AG09319 (cell line): ENCODE results near the gene TRIM2.

Experiments used
- DNase-seq: peaks from one replicate; pipeline ENCODE4 v3.0.0-alpha.2; 2010; ENCODE audit warnings: low read depth; ENCODE audit errors: extremely low read depth
- TF ChIP-seq, protein P1 (sequence below): IDR thresholded peaks from 2 replicates; pipeline ENCODE4 v1.5.1; 2011; ENCODE audit warnings: low read depth, mild to moderate bottlenecking, inconsistent platforms, low read length, moderate library complexity

The TRIM2 gene

DNA sequence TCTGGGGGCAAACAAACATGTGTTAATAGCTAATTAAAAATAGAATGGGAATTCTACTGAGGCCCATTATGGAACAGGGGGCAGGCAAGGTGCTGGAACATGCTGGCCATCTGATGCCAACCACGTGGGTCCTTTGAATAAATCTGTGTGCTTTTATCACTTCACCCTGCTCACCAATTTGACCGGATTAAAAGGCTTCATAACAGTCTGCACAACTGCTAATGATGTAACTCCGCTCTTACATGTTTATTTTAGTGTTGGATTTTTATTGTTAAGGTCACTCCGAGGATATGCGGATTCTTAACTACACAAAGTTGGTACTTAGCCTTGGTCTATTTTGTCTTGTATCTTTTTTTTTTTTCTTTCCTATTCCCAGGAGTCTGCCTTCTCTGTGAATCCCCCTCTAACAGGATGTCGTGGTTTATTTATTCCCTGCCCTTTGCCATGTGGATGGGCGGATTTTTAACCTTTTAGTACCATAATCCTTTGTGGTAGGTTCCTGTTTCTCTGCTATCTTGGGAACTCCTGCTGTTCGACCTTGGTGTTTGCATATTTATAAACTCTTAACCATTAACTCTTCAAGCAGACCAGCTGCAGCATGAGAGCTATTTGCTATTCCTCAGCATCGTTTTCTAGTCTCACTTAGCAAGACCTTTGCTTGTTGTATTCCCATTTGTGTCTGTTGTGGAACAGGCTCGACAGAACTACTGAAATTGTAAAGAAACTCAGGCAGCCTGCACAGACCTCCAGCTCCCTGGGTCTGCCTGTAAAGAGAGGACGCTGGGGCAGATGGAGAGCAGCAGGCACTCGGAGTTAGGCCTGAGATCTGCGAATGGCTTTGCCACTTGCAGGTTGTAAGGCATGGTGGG is 38.0 kb downstream of the TRIM2 start:
- TF ChIP-seq, protein P1, sequence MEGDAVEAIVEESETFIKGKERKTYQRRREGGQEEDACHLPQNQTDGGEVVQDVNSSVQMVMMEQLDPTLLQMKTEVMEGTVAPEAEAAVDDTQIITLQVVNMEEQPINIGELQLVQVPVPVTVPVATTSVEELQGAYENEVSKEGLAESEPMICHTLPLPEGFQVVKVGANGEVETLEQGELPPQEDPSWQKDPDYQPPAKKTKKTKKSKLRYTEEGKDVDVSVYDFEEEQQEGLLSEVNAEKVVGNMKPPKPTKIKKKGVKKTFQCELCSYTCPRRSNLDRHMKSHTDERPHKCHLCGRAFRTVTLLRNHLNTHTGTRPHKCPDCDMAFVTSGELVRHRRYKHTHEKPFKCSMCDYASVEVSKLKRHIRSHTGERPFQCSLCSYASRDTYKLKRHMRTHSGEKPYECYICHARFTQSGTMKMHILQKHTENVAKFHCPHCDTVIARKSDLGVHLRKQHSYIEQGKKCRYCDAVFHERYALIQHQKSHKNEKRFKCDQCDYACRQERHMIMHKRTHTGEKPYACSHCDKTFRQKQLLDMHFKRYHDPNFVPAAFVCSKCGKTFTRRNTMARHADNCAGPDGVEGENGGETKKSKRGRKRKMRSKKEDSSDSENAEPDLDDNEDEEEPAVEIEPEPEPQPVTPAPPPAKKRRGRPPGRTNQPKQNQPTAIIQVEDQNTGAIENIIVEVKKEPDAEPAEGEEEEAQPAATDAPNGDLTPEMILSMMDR: no peak
- no peak for DNase-seq

DNA sequence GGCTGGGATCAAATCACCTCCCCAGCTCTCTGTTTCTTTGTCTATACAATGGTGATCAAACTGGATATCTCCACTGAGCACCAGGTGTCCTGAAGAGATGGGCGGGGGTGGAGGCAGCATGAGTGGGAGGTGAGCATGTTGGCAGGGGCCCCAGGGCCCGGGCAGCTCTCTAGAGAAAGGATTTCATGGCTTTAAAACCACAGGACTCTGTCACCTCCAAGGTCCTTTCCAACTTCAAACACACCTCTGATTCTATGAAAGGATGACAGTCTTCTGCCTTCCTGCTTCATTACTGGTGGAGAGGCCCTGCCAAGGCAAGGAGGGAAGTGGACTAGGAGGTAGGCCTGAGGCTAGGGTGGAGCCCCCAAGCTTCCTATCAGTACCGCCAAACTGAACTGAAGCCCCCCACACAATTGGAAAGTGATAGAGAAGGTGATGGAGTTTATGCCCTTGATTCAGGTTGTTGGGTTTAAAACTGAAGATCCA is 38.6 kb downstream of the TRIM2 start:
- TF ChIP-seq, protein P1: no peak
- no peak for DNase-seq

DNA sequence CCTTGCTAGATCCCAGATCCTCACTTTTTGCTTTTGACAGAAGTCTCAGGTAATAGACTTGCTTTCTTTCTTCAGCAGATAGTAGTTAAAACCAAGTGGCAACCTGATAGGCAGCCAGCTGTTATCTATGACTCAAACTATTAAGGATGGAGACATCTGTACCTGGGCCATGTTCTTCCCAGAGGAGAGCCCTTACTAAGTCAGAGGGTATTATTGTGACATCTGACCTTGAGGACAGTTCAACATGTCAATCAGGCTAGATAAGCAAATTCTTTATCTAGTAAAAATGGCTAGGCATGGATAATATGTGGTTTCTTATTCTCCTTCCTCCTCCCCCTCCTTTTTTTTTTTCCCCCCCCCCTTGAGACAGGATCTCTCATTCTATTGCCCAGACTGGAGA is 39.2 kb downstream of the TRIM2 start:
- TF ChIP-seq, protein P1: no peak
- no peak for DNase-seq

DNA sequence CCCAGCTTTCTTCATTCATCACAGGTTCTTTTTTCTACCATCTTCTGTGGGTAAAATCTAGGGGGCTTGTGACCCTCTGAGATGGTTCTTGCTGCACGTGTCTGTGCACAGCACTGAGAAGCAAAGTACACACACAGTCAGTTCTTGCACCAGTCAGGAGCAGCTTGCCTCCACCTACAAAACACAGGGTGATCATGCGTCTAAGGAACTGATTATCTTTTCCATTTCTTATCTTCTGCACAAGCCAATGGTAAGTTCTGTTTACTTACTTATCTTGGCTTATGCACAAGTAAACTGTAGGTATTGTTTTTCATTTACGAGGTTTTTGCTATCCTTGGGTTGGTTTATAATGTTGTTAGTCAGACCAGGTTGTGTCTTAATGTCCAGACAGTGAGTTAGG is 40.7 kb downstream of the TRIM2 start:
- DNase-seq: no peak
- TF ChIP-seq, protein P1: no peak

DNA sequence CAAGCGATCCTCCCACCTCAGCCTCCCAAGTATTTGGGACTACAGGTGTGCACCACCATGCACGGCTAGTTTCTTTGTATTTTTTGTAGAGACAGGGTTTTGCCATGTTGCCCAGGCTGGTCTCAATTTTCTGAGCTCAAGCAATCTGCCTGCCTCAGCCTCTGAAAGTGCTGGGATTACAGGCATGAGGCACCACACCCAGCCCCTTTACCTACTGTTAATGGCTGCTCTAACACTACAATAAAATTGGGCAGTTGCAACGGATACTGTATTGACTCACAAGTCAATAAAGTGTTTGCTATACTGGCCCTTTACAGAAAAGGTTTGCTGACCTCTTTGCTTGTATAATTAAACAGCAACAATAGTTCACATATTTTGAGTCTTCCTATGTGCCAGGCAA is 41.5 kb downstream of the TRIM2 start:
- TF ChIP-seq, protein P1: no peak
- DNase-seq: no peak

DNA sequence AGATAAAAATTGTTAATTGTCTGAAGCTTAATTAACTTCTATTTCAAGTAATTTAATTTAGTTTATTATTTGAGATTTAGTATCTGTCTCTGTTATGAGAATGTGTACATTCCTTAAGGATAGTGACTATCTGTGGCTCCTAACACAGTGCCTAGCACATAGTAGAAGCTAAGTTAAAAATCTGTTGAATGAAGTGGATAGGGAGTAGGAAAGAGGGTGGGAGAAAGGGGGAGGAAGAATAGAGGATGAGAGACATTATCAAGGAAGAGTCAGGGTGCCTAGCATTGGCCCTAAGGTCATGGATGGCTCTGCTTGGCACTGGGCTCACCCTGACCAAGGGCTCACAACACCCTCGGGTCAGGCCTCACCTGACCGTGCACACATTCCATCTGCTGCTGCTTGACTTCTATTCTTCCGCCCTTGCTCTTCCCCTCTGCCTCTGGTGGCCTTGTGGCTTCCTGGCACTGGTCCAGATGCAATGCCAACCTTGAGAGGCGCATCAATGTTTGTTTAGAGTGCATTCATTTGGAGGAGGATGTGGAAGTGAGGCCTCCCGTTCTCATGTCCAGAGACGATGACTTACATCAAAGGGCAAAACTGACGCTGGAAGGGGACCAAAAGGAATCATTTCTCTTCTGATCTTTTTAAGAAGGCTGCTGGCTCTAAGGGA is 42.3 kb downstream of the TRIM2 start:
- DNase-seq: no peak

More for the DNA sequence above, 42.3 kb downstream of the TRIM2 start:
- TF ChIP-seq, protein P1: no peak
